GM19438 (cell line): ENCODE results near the gene TMED10.
A peak's percentile ranks its signal among the peaks of the same experiment; 100 is the strongest.
"Not testable (repeated sequence)": the region's sequence is repeated elsewhere in the genome, so short reads cannot be mapped to it uniquely, and the experiment has no call there.

ENCODE experiments used
- ATAC-seq: cut with Tn5 transposase; IDR thresholded peaks from one replicate; pipeline ENCODE4 v1.9.1; 2021; ENCODE audit warnings: low read depth; ENCODE audit not compliant: unreplicated experiment

TMED10 gene

DNA sequence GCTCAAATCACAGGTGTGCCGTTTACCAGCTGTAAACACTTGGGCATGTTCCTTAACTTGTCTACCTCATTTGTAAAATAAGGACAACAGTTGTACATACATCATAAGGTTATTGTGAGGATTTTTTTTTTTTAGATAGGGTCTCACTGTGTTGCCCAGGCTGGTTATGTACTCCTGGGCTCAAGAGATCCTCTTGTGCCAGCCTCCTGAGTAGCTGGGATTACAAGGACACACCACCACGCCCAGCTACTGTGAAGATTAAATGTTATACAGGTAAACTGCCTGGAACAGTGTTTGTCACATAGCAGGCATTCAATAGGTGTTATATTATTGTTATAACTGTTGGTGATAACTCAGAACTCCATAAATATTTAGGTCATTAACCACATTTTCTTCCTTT is 12.7 kb downstream of the TMED10 start:
- no peak for ATAC-seq

DNA sequence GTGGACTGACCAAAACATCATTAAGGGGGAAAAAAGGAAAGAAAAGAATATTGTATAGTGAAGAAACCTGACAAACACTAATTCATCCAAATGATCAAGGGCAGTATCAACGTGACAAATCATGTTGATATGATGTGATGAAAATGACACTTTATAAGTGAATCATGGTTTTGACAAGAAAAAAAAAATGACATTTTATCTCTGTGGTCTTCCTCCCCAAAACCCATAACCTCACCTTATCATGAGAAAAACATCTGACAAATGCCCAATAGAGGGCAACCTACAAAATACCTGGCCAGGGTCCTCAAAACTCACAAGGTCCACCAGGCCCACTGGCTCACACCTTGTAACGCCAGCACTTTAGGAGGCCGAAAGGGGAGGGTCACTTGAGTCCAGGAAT is 13.8 kb downstream of the TMED10 start:
- ATAC-seq = no peak

DNA sequence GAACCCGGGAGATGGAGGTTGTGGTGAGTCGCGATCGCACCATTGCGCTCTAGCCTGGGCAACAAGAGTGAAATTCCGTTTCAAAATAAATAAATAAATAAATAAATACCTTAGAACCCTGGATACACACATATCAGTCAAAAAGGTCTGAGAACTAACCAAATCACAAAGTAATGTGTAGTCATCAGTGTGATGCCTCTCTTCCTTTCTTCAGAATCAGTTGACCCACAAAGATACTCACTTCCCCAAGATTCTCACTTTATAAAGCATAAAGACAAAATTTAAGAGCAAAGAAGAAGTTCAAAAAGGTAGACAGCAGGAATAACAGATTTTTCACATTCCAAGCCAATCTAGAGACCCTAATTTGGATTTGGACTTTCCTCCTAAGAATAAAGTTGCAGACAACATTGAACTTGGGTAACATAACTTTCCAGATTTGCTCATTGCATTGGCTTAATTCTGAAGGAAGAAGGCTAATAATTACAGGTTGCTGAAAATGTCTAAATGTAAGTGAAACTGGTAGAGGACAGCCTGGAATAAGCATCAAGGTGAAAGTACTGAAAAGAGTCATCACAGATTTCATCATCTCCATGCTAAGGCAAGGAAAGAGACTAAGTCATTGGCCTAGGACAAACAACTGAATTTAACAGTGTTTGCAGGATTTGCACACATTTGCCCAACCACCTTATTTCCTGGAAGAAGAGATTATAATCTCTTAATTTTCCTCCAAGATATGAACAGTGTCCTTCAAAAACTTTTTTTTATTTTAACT is 17.4 kb downstream of the TMED10 start:
- ATAC-seq = peak; percentile 80

DNA sequence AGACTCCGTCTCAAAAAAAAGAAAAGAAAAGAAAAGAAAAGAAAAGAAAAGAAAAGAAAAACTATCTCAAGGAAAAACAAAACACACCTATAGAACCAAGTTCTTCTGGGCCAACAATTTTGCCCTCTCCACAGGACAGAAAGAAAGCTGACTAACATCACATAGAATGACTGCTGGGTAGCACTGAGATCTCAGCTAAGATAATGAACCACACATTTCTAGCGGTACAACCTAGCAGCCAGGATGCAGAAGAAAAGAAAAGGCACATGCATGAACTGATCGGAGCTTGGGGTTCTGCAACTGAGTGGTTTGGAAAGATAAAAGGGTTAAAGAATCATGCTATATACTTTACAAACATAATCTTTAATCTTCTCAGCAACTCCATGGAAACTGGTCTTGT is 19.5 kb downstream of the TMED10 start:
- no peak for ATAC-seq

DNA sequence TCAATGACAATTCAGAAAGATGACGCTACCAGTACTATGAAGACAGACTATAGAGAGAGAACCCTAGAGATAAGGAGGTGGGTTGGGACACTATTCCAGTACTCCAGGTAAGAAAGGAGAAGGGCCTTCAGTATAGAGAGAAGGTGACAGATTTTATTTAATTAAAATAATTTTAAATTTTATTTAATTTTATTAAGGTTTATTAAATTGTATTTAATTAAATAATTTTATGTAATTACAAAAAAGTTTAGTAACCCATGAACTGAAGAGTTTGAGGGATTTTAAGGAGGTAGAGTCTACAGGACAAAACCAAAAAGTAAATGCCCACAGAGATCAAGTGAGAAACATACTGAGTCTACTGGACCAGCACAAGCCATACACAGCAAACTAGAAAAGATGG is 20.3 kb downstream of the TMED10 start:
- no peak for ATAC-seq

DNA sequence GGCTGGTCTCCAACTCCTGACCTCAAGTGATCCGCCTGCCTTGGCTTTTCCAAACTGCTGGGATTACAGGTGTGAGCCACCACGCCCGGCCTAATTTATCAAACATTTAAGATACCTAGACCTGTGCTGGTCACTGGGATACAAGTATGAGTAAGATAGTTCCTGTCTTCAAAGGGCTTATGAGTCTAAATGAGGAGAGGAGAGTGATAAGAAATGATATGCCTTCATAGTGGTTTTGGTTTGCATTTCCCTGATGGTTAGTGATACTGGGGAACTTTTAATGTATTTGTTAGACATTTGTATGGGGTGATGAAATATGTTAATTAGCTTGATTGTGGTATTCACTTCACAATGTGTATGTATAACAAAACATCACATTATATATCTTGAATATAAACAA is 21.2 kb downstream of the TMED10 start:
- no peak for ATAC-seq

DNA sequence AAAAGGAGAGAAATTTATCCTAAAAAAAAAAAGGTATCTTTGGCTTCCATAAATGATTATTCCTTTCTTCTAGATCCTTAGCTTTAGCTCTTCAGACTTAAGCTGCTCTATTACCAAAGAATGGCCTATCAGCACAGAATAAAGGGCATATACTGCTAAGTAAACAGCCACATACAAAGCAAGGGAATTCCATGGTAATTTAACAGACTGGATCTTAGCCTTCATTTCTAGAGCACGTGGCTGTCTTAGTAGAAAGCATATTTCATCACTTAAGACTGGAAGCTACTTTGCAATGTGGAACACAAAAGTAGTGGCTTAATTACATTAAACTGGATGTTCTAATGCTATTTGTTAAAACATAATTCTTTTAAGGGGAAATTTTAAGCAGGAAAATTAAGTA is 23.1 kb downstream of the TMED10 start:
- no peak for ATAC-seq

DNA sequence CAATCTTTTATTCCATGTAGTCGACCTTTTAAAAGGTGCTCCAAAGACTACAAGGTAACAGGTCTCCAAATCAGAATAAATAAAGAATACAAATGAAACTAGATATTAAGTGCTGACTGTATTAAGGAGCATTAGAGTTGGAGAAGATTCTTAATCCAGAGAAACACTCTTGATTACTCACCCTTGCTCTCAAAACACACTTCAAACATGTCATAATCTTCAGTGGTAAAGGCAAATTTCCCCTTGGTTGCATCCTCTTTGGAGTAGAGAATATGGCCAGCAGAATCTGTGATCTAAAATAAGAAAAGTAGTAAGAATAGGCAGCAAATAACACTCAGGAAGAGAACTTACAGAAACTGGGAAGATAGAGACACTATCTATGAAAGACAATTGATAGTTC is 24.6 kb downstream of the TMED10 start:
- ATAC-seq = no peak

DNA sequence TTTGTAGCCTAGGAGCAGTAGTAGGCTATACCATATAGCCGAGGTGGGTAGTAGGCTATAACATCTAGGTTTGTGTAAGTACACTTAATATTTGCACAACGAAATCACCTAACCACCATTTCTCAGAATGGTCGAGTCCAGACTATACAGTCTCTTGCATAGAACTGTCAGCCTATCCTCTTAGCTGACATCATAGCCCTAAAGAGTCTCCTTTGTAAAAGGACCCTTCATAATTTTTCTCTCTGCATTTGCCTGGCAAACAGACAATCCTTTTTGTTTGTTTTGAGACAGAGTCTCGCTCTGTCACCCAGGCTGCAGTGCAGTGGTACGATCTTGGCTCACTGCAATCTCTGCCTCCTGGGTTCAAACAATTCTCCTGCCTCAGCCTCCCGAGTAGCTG is 25.8 kb downstream of the TMED10 start:
- not testable (repeated sequence) for ATAC-seq

DNA sequence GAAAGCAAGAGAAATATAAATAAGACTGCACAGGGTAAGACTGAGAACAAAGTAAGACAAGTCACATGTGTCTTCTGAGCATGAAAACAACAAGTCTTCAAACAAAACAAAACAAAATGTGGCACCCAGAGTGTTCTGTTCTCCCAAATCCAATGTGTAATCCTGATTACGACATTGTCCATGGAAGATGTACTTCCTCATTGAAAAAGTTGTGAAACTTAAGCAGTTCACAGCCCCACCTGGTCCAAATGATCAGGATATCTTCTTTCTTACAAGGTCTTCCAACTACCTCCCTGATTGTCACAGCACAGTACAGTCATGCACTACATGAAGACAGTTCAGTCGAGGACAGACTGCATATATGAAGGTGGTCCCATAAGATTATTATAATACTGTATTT is 26.3 kb downstream of the TMED10 start:
- no peak for ATAC-seq

DNA sequence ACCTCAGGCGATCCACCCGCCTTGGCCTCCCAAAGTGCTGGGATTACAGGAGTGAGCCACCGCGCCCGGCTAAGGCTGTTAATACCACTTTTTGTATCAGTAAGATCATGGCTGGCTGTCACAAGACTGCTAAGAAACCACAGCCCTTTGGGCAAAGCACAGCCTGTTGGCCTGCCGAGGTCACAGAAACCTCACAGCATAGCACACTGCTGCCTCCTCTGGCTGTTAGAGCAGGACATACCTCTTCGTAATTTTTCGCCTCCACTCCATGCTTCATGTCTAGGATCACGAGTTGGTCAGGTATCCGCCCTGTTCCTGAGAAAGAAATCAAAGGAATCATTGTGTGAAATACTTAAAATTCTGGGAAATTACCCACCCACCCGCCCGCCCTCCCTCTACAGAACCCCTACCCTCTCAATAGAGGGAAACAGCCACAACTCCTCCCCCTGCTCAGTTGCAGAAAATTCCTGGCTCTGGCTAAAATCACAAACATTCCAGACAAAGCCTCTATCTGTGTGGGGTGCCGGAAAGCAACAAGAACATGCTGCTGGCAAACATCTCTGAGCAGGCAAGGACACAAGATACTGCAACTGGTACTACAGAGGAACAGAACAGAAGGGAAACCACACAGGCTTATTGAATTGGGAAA is 28.9 kb downstream of the TMED10 start:
- ATAC-seq = no peak

DNA sequence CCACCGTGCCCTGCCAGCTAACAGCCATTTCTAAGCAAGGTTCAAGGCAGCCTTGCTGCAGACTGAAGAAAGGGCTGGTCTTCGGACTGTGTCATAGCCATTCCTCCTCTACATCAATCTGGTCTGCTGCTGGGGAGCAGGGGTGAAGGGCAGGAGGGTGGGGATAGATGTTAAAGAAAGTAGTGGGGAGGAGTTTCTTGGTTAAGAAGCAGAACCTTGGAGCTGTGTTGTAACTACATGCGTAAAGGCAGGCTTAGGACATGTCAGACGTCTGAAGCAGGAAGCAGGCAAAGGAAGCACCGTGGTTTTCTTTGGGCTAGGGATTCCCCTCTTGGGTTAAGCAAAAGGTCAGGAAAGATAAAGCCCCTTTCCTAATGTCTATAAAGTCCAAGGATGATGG is 31.5 kb downstream of the TMED10 start:
- no peak for ATAC-seq

DNA sequence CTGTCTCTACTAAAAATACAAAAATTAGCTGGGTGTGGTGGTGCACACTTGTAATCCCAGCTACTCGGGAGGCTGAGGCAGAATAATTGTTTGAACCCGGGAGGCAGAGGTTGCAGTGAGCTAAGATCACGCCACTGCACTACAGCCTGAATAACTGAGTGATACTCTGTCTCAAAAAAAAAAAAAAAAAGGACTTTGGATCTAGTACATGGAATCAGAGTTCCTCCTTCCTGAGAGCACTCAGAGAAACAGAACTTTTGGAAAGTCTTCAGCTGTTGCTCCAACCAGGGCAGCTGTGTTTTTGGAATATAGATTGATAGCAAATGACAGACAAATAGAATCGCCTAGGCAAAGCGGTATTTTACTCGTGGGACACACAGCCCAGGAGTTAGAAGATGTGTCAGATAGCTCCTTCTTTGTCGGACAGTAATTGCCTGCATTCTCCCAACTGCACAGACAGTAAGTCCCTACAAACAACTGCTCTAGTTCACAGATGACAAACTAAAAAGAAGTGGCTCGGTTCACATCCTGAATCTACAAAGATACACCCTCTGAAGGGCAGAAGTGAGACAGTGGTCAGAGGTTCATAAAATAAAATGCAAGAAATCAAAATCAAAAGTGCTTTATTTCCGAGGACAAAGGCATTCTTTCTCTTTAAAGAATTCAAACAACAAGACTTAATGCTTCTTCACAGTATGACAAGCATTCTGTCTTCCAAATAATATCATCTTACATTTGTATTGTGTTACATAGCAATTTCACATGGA is 32.5 kb downstream of the TMED10 start:
- ATAC-seq = no peak

DNA sequence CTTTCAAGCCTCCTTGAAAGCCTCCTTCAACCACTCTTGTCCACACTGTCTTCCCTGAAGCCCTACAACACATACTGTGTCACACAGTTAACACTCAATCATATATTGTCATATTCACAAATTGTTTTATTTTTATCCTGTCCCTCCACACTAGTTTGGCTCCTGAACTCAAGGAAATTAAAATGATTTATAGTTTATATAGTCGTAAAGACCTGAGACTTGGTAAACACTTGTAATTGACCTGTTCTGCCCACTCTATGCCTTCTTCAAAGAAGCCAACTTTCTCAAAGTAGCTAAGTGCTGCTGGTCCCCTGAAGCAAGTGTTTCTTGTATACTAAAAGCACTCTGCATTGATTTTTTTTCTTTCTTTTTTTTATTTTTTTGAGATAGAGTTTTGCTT is 33.9 kb downstream of the TMED10 start:
- ATAC-seq = no peak

DNA sequence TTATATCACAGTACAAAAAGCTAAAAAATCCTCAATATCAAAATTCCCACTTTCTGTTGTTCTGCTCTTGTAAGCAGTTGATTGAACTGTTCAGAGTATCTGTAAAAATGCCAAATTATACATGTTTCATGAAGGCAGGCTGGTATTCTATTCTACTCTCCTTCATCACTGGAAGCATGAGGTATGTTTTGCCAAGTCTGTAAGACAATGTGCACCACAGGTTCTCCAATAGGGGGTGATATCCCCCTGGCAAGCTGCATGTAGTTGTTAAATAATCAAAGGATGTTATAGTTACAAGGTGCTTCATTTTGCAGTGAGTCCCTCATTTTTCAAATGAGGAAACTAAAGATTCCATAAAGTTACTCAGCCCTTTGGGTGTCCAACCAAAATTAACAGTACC is 34.4 kb downstream of the TMED10 start:
- no peak for ATAC-seq

DNA sequence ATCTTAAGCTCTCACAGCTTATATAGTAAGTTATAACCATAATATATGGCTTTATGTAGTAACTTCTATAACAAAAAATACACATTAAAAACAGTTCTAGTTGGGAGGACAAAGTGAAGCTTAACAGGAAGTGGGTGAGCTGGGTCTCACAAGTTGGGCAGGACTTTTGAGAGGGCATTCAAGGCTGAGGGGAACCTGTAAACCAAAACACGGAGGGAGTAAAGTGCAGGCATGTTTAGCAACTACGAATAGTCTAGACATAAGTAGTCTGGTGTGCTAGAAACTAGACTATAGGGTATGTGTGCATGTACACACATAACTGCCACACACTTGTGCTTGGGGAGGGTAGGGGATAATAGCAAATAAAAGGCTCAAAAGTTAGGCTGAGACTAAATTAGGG is 35.4 kb downstream of the TMED10 start:
- ATAC-seq = no peak

DNA sequence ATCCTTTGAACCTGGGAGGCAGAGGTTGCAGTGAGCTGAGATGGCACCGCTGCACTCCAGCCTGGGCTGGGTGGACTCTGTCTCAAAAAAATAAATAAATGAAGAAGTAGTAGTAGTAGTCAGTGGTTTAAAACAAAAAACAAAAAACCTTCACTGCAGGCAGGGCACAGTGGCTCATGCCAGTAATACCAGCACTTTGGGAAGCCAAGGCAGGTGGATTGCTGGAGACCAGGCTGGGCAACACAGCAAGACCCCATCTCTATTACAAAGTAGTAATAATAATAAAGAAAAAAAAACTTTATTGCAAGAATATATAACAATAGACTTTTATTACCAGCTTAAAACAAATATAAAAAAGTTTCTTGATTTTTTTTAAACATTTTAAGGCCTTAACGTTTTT is 35.8 kb downstream of the TMED10 start:
- no peak for ATAC-seq

DNA sequence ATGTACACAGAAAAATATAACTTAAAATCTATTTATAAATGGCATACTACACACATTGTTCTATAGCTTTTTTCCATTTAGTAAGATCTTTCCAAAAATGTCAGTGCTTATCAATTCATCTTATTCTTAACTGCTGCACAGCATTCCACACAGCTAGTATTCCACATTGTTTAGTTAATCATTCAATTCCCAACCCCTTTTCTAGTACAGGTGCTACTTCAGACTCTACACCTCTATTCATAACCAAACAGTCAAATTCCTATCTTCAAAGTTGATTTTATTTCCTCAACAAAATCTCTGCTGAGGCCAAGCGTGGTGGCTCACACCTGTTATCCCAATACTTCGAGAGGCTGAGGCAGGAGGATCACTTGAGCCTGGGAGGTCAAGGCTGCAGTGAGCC is 37.2 kb downstream of the TMED10 start:
- ATAC-seq = no peak

DNA sequence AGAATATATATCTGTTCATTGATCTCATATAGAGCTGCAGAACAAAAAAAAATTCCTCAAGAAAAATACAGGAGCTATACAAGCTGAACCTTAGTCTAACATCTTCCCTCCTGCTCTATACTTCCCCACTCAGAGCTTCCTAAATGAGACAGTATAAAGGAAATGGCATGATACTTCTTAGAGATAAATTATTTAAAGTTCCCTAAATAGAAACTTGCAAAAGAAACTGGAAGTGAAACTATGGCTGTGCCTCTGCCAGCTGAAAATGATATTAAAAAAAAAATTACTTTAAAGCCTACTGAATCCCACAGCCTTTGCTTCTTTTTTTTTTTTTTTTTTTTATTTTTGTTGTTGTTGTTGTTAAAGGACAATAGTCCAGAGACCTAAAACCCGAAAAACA is 37.9 kb downstream of the TMED10 start:
- ATAC-seq = no peak

DNA sequence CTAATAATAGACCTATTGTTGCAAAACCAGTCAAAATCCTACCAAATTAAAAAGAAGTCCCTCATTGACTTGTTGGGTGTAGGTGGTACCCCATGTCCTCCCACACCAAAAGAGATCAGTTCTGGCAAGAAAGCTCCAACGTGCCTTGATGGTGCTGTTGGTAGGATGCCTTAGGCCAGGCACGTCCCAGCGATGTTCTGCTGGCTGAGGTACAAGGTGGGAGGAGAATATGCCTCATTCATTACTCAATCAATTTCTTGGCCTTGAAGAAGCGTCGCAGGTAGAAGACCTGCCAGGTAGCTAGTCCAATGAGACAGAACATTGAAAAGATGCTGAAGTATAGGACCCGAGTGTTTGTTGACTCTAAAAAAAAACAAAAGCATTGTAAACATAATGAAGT is 41.8 kb downstream of the TMED10 start:
- no peak for ATAC-seq

DNA sequence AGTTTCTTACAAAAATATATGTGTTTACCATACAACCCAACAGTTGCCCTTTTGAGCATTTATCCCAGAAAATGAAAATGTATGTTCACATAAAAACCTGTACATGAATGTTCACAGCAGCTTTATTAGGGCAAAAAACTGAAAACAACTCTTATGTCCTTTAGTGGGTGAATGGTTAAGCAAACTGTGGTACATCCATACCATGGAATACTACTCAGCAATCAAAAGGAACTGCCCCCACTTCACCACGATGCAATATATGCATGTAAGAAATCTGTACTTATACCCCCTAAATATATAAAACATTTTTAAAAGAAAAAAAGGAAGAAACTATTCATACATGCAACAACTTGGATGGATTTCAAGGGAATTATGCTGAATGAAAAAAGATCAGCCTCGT is 42.8 kb downstream of the TMED10 start:
- ATAC-seq = no peak
